HCT116 (cell line): Measurements from ENCODE around the gene TCP11L1. TPM values are rescaled to one million over a fixed set of nuclear protein-coding genes. Genes with fewer than 3 reads are reported as not detected.

Experiments
- ATAC-seq: fragments of 200-7000 bp; cut with Tn5 transposase; 2 replicates; pipeline ENCODE4 v1.9.1; 2020; ENCODE audit warnings: mild to moderate bottlenecking, moderate library complexity
- BruUV-seq: library from RNA; stranded (reverse); fragments of 400-500 nt; replicated peaks from 2 replicates; lab custom pipeline; 2021; lab: Mats Ljungman, UMichigan
- CTCF ChIA-PET: fragments of 300-600 bp; sonication (Branson Sonifier 250); formaldehyde crosslinking; loops from one replicate; lab custom pipeline; 2021; ENCODE audit warnings: antibody characterized with exemption; lab: Charles Lee
- POLR2A ChIA-PET: fragments of 300-600, 350-600 bp; sonication (Branson Sonifier 250); formaldehyde crosslinking; loops from one replicate; lab custom pipeline; 2021; ENCODE audit warnings: antibody characterized with exemption; lab: Charles Lee
- RAD21 ChIA-PET, 2 experiments: fragments of 300-600 bp; sonication (Branson Sonifier 250); formaldehyde crosslinking; loops; one replicate each; lab custom pipeline; 2023; ENCODE audit warnings: low total read pairs in 2 of 2; ENCODE audit not compliant: uncharacterized antibody in 2 of 2, unreplicated experiment in 2 of 2, low non-redundant PET in 1 of 2; lab: Charles Lee
- DNase-seq: peaks from one replicate; pipeline ENCODE4 v3.0.0-alpha.2; 2010; ENCODE audit warnings: low read depth, low spot score
- H2AFZ ChIP-seq: fragments of 200-600 bp; shearing (Covaris generic), sonication (generic); 2 replicates; pipeline ENCODE4 v1.6.1; 2017; ENCODE audit warnings: low read depth, mixed run types, mixed read lengths, antibody characterized with exemption, low read length; ENCODE audit not compliant: poor library complexity, severe bottlenecking
- H3K27ac ChIP-seq: 2 replicates; pipeline ENCODE4 v1.5.1; 2012; ENCODE audit warnings: low read depth, low read length
- H3K27me3 ChIP-seq: fragments of 200-600 bp; sonication (generic); 2 replicates; pipeline ENCODE4 v1.6.1; 2016; ENCODE audit warnings: mixed run types, low read length, mixed read lengths; ENCODE audit not compliant: insufficient read depth
- H3K36me3 ChIP-seq, 2 experiments: fragments of 200-500 bp in 1 of 2; fragments of 200-600 bp in 1 of 2; sonication (Bioruptor generic) in 1 of 2; sonication (generic) in 1 of 2; 2 replicates each; pipeline versions ENCODE4 v1.5.1 to v1.6.1; 2014 to 2016; ENCODE audit warnings: low read length in 2 of 2, inconsistent platforms in 1 of 2, mixed read lengths in 1 of 2, mixed run types in 1 of 2; ENCODE audit not compliant: insufficient read depth in 2 of 2, control insufficient read depth in 1 of 2
- H3K4me1 ChIP-seq, 2 experiments: fragments of 200-600 bp in 1 of 2; sonication (generic) in 1 of 2; 2 replicates each; pipeline versions ENCODE4 v1.5.1 to v1.6.1; 2012 to 2017; ENCODE audit warnings: low read length in 2 of 2, inconsistent platforms in 1 of 2, mild to moderate bottlenecking in 1 of 2, mixed read lengths in 1 of 2, mixed run types in 1 of 2, moderate library complexity in 1 of 2; ENCODE audit not compliant: insufficient read depth in 2 of 2, control insufficient read depth in 1 of 2
- H3K4me2 ChIP-seq: fragments of 200-600 bp; sonication (generic); 2 replicates; pipeline ENCODE4 v1.6.1; 2017; ENCODE audit warnings: mixed run types, low read length, mixed read lengths
- H3K4me3 ChIP-seq, 2 experiments: fragments of 200-600 bp in 1 of 2; sonication (generic) in 1 of 2; replicated peaks in 1 of 2; 2 replicates each; pipeline ENCODE4 v1.5.1; 2011 to 2016; ENCODE audit warnings: low read length in 2 of 2, control low read depth in 1 of 2, low read depth in 1 of 2, mild to moderate bottlenecking in 1 of 2, mixed read lengths in 1 of 2, mixed run types in 1 of 2
- H3K79me2 ChIP-seq: fragments of 200-600 bp; sonication (generic); 2 replicates; pipeline ENCODE4 v1.6.1; 2017; ENCODE audit warnings: mild to moderate bottlenecking, mixed run types, low read length, moderate library complexity, mixed read lengths; ENCODE audit not compliant: insufficient read depth
- H3K9ac ChIP-seq: fragments of 200-600 bp; sonication (generic); 2 replicates; pipeline ENCODE4 v1.6.1; 2016; ENCODE audit warnings: low read length, mixed read lengths
- H3K9me2 ChIP-seq: fragments of 200-600 bp; sonication (generic), shearing (Covaris generic); 2 replicates; pipeline ENCODE4 v1.6.1; 2017; ENCODE audit warnings: mixed run types, mild to moderate bottlenecking, moderate library complexity; ENCODE audit not compliant: insufficient read depth
- H3K9me3 ChIP-seq, 2 experiments: fragments of 200-500 bp in 1 of 2; fragments of 200-600 bp in 1 of 2; sonication (Bioruptor generic) in 1 of 2; sonication (generic) in 1 of 2; 2 replicates each; pipeline ENCODE4 v1.6.1; 2014 to 2017; ENCODE audit warnings: low read length in 2 of 2, mixed read lengths in 2 of 2, inconsistent platforms in 1 of 2, low read depth in 1 of 2, mild to moderate bottlenecking in 1 of 2, mixed run types in 1 of 2, moderate library complexity in 1 of 2; ENCODE audit not compliant: control insufficient read depth in 1 of 2, insufficient read depth in 1 of 2
- H4K20me1 ChIP-seq: fragments of 200-600 bp; sonication (generic), shearing (Covaris generic); 2 replicates; pipeline ENCODE4 v1.6.1; 2017; ENCODE audit warnings: mixed run types, mild to moderate bottlenecking, moderate library complexity; ENCODE audit not compliant: insufficient read depth
- ATF3 ChIP-seq: IDR thresholded peaks from 2 replicates; pipeline ENCODE4 v1.6.1; 2012
- CBX3 ChIP-seq: IDR thresholded peaks from 2 replicates; pipeline ENCODE4 v1.6.1; 2012; ENCODE audit warnings: low read depth
- CTCF ChIP-seq, 3 experiments: fragments of 200-600 bp in 1 of 3; sonication (generic) in 1 of 3; IDR thresholded peaks in 2 of 3; conservative IDR thresholded peaks in 1 of 3; 2 replicates each; pipeline ENCODE4 v1.5.1; 2012 to 2017; ENCODE audit warnings: low read depth in 2 of 3, low read length in 2 of 3, antibody characterized with exemption in 1 of 3, borderline replicate concordance in 1 of 3, control low read depth in 1 of 3, mild to moderate bottlenecking in 1 of 3, mixed read lengths in 1 of 3, mixed run types in 1 of 3, moderate library complexity in 1 of 3; ENCODE audit not compliant: insufficient read depth in 1 of 3
- FOSL1 ChIP-seq: IDR thresholded peaks from 2 replicates; pipeline ENCODE4 v1.6.1; 2012; ENCODE audit warnings: low read depth
- MAX ChIP-seq: IDR thresholded peaks from 2 replicates; pipeline ENCODE4 v1.6.1; 2012
- REST ChIP-seq: IDR thresholded peaks from 2 replicates; pipeline ENCODE4 v1.6.1; 2012; ENCODE audit warnings: low read depth
- SRF ChIP-seq: IDR thresholded peaks from 2 replicates; pipeline ENCODE4 v1.6.1; 2012; ENCODE audit warnings: low read depth
- TCF7L2 ChIP-seq: IDR thresholded peaks from 2 replicates; pipeline ENCODE4 v1.7.0; 2011; ENCODE audit warnings: borderline replicate concordance, inconsistent platforms; ENCODE audit not compliant: insufficient read depth, insufficient read length; ENCODE audit errors: extremely low read depth
- YY1 ChIP-seq: IDR thresholded peaks from 2 replicates; pipeline ENCODE4 v1.6.1; 2011; ENCODE audit warnings: low read length, low read depth, moderate library complexity, mild to moderate bottlenecking; ENCODE audit not compliant: insufficient replicate concordance; ENCODE audit errors: extremely low read depth
- ZBTB33 ChIP-seq: IDR thresholded peaks from 2 replicates; pipeline ENCODE4 v1.6.1; 2011; ENCODE audit warnings: mild to moderate bottlenecking, low read length, moderate library complexity; ENCODE audit not compliant: insufficient replicate concordance; ENCODE audit errors: extremely low read depth
- ZFX ChIP-seq: fragments of 450-650 bp; IDR thresholded peaks from 2 replicates; pipeline ENCODE4 v1.6.1; 2017
- intact Hi-C: fragments of 100-400 bp; cut with micrococcal nuclease; formaldehyde crosslinking; loops from 2 replicates; pipeline ENCODE4 v1.10.0; 2022
- total RNA-seq: library from RNA; stranded (reverse); gene quantifications from one replicate; pipeline ENCODE4 v1.2.1, GENCODE V29; 2021; ENCODE audit not compliant: unreplicated experiment

TCP11L1 gene
- total RNA-seq, 1 experiment from 2014 or later: 12.0 TPM

- TF ChIP-seq ZBTB33: no peak
- TF ChIP-seq ZFX: no peak
- no peak for TF ChIP-seq MAX
- no peak for TF ChIP-seq SRF
- no peak for TF ChIP-seq CTCF (IDR thresholded peaks at IDR 0.05 in 2 of 3, conservative IDR thresholded peaks at IDR 0.05 in 1 of 3; ENCODE audit: borderline replicate concordance in 1 of 3, insufficient read depth in 1 of 3, low read depth in 2 of 3, low read length in 2 of 3)
- TF ChIP-seq FOSL1: no peak
- TF ChIP-seq TCF7L2: no peak
These were observed 12.1 kb upstream of the TCP11L1 start (continued) for GRCh38 chr11:33027233-33027632.

- Histone ChIP-seq H2AFZ (no peak overlapping the region), H3K4me2 (no peak overlapping the region), H3K4me3 (no peak overlapping the region), H3K79me2 (no peaks in the 10 kb centered on the region), H3K9ac (no peak overlapping the region), H3K36me3 (no peaks in the 10 kb centered on the region; a peak in 1 of 4 replicates), H3K27me3 (no peaks in the 10 kb centered on the region), H4K20me1 (no peaks in the 10 kb centered on the region), H3K9me3 (no peaks in the 10 kb centered on the region), H3K4me1 (no peaks in the 10 kb centered on the region), H3K27ac (no peak overlapping the region), H3K9me2 (no peaks in the 10 kb centered on the region)
- intact Hi-C loops: no loop called here
- ChIA-PET CTCF (no interaction called here), POLR2A (interaction anchor here (1.6 kb wide), 1 partner anchor 12 kb away, joined by 5 read pairs; the partner anchor contains the start of gene DEPDC7), RAD21 (no interaction called here)
- DNase-seq (no peak), ATAC-seq (no peak)
- no TSS peak for BruUV-seq
- TF ChIP-seq MAX (no peak), CTCF (IDR thresholded peaks at IDR 0.05 in 2 of 3, conservative IDR thresholded peaks at IDR 0.05 in 1 of 3; ENCODE audit: borderline replicate concordance in 1 of 3, insufficient read depth in 1 of 3, low read depth in 2 of 3, low read length in 2 of 3) (no peak), REST (no peak), CBX3 (no peak), ATF3 (no peak), YY1 (no peak)
These were observed 11.4 kb upstream of the TCP11L1 start for GRCh38 chr11:33027846-33028536.
